ENCODE data around the gene CDHR2. TPM values are rescaled to one million over a fixed set of nuclear protein-coding genes. Genes with fewer than 3 reads are reported as not detected.

CDHR2 gene
- total RNA-seq, 1 experiment from 2014 or later = 0.63 TPM

DNA sequence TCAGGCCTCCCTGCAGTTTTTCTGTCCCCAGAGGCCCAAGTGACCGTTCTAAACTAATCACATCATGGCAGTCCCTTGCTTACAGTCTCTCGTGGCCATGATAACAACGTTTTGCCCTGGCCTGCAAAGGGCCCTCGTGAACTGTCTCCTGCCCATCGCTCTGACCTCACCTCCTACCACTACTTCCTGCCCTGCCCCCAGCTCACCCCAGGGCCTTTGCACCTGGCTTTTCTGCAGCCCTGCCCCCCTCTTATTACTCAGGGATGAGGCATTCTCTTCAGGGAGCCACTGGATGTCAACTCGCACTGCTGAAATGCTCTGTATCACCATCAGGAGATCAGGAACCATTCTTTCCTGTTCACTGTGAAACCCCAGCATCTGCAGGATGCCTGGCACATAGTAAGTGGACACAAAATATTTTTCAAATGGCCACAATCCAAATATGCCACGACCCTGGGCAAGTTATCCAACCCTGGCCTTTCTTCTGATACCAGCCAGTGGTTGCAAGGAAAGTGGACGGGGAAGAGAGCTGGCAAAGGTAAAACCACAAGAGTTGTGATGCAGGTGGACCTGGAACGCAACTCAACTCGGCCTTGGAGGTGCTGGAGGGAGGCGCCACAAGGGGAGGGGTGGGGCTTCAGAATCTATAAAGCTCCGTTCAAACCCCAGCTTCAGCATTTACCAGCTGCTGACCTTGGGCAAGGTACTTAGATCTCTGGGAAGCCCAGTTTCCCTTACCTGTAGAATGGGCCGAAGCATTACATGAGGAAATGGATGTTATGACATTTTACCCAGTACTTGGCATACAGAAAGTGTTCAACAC, 79.5 kb downstream of the CDHR2 start (continued):
- TF ChIP-seq, protein P1, sequence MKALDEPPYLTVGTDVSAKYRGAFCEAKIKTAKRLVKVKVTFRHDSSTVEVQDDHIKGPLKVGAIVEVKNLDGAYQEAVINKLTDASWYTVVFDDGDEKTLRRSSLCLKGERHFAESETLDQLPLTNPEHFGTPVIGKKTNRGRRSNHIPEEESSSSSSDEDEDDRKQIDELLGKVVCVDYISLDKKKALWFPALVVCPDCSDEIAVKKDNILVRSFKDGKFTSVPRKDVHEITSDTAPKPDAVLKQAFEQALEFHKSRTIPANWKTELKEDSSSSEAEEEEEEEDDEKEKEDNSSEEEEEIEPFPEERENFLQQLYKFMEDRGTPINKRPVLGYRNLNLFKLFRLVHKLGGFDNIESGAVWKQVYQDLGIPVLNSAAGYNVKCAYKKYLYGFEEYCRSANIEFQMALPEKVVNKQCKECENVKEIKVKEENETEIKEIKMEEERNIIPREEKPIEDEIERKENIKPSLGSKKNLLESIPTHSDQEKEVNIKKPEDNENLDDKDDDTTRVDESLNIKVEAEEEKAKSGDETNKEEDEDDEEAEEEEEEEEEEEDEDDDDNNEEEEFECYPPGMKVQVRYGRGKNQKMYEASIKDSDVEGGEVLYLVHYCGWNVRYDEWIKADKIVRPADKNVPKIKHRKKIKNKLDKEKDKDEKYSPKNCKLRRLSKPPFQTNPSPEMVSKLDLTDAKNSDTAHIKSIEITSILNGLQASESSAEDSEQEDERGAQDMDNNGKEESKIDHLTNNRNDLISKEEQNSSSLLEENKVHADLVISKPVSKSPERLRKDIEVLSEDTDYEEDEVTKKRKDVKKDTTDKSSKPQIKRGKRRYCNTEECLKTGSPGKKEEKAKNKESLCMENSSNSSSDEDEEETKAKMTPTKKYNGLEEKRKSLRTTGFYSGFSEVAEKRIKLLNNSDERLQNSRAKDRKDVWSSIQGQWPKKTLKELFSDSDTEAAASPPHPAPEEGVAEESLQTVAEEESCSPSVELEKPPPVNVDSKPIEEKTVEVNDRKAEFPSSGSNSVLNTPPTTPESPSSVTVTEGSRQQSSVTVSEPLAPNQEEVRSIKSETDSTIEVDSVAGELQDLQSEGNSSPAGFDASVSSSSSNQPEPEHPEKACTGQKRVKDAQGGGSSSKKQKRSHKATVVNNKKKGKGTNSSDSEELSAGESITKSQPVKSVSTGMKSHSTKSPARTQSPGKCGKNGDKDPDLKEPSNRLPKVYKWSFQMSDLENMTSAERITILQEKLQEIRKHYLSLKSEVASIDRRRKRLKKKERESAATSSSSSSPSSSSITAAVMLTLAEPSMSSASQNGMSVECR (CRISPR knock-in tag; IDR thresholded peaks at IDR 0.05; ENCODE audit: borderline replicate concordance) = no peak
- TF ChIP-seq ZNF671 (CRISPR knock-in tag; IDR thresholded peaks at IDR 0.05) (no peak), ZNF219 (CRISPR knock-in tag; IDR thresholded peaks at IDR 0.05; ENCODE audit: borderline replicate concordance) (no peak), JAZF1 (CRISPR knock-in tag; IDR thresholded peaks at IDR 0.05) (no peak)

DNA sequence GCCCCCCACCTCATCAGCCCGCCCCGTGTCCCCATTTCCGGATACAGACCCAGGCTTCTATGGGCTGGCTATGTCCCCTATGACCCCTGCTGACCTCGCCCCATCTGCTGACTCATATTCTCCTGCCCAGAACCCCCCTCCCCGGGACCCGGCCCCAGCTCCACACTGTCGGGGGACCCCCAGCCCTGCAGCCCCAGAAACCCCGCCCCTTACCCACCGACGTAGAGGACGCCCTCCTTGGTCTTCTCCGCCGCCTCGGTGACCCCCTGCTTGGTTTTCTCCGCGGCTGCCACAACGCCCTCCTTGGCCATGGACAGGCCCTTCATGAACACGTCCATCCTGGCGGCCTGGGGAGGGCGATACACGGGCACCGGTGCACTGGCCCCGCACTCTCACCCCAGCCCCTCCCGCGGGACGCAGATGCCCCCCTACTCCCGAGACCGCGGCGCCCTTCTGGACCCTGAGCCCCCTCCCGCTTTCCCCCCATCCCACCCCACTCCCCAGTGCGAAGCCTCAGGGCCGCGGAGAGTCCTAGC, 80.2 kb downstream of the CDHR2 start:
- Mint-ChIP-seq H3K36me3 (no peaks in the 10 kb centered on the region), H3K27me3 (ENCODE audit: low read depth) (peaks cover 51% of the 10 kb centered on the region), H3K4me1 (peaks cover 35% of the 10 kb centered on the region), H3K27ac (no peak overlapping the region), H3K9me3 (no peaks in the 10 kb centered on the region), H3K4me3 (peak overlapping the region; percentile 76)
- no peak for ATAC-seq
- POLR2A ChIA-PET = no interaction called here
- CTCF ChIA-PET = interaction anchor here (1.0 to 3.5 kb wide), 5 partner anchors 8 to 214 kb away, joined by 4 to 22 read pairs (median 10); partner anchors contain the start of genes FAF2 and TSPAN17
- TF ChIP-seq RORB (CRISPR knock-in tag; IDR thresholded peaks at IDR 0.05) (no peak), KAT7 (CRISPR knock-in tag; IDR thresholded peaks at IDR 0.05; ENCODE audit: borderline replicate concordance) (peak; percentile 1; the same call in 1 of the 2 replicates)
- DNase-seq (ENCODE audit: low spot score) = no peak

DNA sequence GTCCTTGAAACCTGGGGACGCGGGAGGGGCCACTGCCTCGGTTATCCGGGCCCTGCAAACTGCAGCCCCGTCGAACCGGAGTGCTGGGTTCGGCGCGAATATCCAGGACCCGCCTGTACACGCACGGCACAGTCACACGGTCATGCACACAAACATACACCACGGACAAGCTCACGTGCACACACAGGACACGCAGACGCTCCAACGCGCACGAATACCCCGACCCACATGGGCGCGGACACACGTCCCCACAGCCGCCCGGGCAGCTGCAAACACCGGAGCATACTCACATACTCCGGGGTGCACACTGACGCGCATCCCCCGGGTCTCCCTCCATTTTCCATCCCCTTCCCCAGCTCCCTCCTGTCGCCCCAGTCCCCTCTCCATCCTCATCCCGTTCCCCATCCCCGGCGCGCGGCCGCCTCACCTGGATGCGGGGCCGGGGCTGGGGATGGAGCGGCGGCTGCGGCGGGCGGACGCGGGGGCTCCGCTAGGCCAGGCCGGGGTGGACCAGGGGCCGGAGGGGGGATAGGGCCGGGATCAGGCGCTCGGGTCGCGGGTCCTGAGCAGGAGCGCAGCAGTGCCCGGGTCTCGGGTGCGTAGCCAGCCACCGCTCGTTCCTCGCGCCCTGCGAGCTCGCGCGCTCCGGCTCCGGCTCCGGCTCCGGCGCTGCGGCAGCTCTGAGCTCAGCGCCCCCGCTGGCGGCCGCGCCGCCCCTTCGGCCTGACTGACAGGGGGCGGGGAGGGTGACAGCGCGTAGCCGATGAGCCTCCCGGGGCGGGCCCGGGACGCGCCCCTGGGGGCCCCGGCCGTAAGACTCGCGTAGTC, 80.9 kb downstream of the CDHR2 start, which contains the start of the genes EIF4E1B and SNCB:
Gene EIF4E1B (plus strand): TSS at position 823 of the 828 bp plus-strand sequence. CDS start 12,113 bp downstream, outside the sequence.
Gene SNCB (minus strand): TSS at position 682 of the 828 bp plus-strand sequence. CDS start 880 bp downstream, outside the sequence.
- ATAC-seq = peak; percentile 63
- no peaks in the 10 kb centered on the region for H3K36me3 Mint-ChIP-seq
- TF ChIP-seq, protein P2, sequence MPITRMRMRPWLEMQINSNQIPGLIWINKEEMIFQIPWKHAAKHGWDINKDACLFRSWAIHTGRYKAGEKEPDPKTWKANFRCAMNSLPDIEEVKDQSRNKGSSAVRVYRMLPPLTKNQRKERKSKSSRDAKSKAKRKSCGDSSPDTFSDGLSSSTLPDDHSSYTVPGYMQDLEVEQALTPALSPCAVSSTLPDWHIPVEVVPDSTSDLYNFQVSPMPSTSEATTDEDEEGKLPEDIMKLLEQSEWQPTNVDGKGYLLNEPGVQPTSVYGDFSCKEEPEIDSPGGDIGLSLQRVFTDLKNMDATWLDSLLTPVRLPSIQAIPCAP (CRISPR knock-in tag; IDR thresholded peaks at IDR 0.05) = no peak
- TF ChIP-seq ETV6 (CRISPR knock-in tag; IDR thresholded peaks at IDR 0.05) = peak; percentile 51
- TF ChIP-seq, protein P3, sequence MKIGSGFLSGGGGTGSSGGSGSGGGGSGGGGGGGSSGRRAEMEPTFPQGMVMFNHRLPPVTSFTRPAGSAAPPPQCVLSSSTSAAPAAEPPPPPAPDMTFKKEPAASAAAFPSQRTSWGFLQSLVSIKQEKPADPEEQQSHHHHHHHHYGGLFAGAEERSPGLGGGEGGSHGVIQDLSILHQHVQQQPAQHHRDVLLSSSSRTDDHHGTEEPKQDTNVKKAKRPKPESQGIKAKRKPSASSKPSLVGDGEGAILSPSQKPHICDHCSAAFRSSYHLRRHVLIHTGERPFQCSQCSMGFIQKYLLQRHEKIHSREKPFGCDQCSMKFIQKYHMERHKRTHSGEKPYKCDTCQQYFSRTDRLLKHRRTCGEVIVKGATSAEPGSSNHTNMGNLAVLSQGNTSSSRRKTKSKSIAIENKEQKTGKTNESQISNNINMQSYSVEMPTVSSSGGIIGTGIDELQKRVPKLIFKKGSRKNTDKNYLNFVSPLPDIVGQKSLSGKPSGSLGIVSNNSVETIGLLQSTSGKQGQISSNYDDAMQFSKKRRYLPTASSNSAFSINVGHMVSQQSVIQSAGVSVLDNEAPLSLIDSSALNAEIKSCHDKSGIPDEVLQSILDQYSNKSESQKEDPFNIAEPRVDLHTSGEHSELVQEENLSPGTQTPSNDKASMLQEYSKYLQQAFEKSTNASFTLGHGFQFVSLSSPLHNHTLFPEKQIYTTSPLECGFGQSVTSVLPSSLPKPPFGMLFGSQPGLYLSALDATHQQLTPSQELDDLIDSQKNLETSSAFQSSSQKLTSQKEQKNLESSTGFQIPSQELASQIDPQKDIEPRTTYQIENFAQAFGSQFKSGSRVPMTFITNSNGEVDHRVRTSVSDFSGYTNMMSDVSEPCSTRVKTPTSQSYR (CRISPR knock-in tag; IDR thresholded peaks at IDR 0.05) = no peak
- TF ChIP-seq TEAD1 (CRISPR knock-in tag; IDR thresholded peaks at IDR 0.05) = no peak
- TF ChIP-seq, protein P4, sequence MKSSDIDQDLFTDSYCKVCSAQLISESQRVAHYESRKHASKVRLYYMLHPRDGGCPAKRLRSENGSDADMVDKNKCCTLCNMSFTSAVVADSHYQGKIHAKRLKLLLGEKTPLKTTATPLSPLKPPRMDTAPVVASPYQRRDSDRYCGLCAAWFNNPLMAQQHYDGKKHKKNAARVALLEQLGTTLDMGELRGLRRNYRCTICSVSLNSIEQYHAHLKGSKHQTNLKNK (CRISPR knock-in tag; IDR thresholded peaks at IDR 0.05) = no peak
- TF ChIP-seq JUN (CRISPR knock-in tag; IDR thresholded peaks at IDR 0.05) = no peak
- no peak for TF ChIP-seq SMAD3 (CRISPR knock-in tag; IDR thresholded peaks at IDR 0.05; ENCODE audit: borderline replicate concordance)
- TF ChIP-seq, protein P5, sequence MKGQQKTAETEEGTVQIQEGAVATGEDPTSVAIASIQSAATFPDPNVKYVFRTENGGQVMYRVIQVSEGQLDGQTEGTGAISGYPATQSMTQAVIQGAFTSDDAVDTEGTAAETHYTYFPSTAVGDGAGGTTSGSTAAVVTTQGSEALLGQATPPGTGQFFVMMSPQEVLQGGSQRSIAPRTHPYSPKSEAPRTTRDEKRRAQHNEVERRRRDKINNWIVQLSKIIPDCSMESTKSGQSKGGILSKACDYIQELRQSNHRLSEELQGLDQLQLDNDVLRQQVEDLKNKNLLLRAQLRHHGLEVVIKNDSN (CRISPR knock-in tag; IDR thresholded peaks at IDR 0.05) = no peak
- peak; percentile 57 for TF ChIP-seq FOXP1 (CRISPR knock-in tag; IDR thresholded peaks at IDR 0.05; ENCODE audit: borderline replicate concordance)
- TF ChIP-seq ZNF138 (CRISPR knock-in tag; conservative IDR thresholded peaks at IDR 0.05) = no peak
- TF ChIP-seq, protein P6, sequence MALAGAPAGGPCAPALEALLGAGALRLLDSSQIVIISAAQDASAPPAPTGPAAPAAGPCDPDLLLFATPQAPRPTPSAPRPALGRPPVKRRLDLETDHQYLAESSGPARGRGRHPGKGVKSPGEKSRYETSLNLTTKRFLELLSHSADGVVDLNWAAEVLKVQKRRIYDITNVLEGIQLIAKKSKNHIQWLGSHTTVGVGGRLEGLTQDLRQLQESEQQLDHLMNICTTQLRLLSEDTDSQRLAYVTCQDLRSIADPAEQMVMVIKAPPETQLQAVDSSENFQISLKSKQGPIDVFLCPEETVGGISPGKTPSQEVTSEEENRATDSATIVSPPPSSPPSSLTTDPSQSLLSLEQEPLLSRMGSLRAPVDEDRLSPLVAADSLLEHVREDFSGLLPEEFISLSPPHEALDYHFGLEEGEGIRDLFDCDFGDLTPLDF (CRISPR knock-in tag; IDR thresholded peaks at IDR 0.05) = no peak
- TF ChIP-seq RELA (CRISPR knock-in tag; IDR thresholded peaks at IDR 0.05; ENCODE audit: borderline replicate concordance) = no peak
- no peak for TF ChIP-seq GTF2I (CRISPR knock-in tag; conservative IDR thresholded peaks at IDR 0.05)
- no peak for TF ChIP-seq RORB (CRISPR knock-in tag; IDR thresholded peaks at IDR 0.05)
- 0 out of 2 replicates have a peak, but pooled peaks have one; percentile 19 for TF ChIP-seq FOXK1 (CRISPR knock-in tag; IDR thresholded peaks at IDR 0.05)

More for the DNA sequence above, 80.9 kb downstream of the CDHR2 start, which contains the start of the genes EIF4E1B and SNCB:
- no peak within 1 kb of the TSS for H3K27ac Mint-ChIP-seq
- DNase-seq (ENCODE audit: low spot score) = peak; percentile 72
- POLR2A ChIA-PET = interaction anchor here (1.0 kb wide), 1 partner anchor 93 kb away, joined by 3 read pairs; the partner anchor contains the start of gene RNF44
- CTCF ChIA-PET = interaction anchor here (0.6 to 3.5 kb wide), 19 partner anchors 8 to 900 kb away, joined by 3 to 22 read pairs (median 4); partner anchors contain the start of genes FAF2, TSPAN17 and ZNF346
- peaks cover 54% of the 10 kb centered on the region for H3K27me3 Mint-ChIP-seq (ENCODE audit: low read depth)
- peak within 1 kb of the TSS; percentile 76 for H3K4me3 Mint-ChIP-seq
- peaks cover 2% of the 10 kb centered on the region for H3K9me3 Mint-ChIP-seq
- peaks cover 39% of the 10 kb centered on the region for H3K4me1 Mint-ChIP-seq
